Fibroblast of peridontal ligament (primary cell): ENCODE measurements around the gene DUSP6.

Experiments
- DNase-seq: peaks from one replicate; pipeline ENCODE4 v3.0.0-alpha.2; 2010; ENCODE audit errors: extremely low read depth

DUSP6 gene

DNA sequence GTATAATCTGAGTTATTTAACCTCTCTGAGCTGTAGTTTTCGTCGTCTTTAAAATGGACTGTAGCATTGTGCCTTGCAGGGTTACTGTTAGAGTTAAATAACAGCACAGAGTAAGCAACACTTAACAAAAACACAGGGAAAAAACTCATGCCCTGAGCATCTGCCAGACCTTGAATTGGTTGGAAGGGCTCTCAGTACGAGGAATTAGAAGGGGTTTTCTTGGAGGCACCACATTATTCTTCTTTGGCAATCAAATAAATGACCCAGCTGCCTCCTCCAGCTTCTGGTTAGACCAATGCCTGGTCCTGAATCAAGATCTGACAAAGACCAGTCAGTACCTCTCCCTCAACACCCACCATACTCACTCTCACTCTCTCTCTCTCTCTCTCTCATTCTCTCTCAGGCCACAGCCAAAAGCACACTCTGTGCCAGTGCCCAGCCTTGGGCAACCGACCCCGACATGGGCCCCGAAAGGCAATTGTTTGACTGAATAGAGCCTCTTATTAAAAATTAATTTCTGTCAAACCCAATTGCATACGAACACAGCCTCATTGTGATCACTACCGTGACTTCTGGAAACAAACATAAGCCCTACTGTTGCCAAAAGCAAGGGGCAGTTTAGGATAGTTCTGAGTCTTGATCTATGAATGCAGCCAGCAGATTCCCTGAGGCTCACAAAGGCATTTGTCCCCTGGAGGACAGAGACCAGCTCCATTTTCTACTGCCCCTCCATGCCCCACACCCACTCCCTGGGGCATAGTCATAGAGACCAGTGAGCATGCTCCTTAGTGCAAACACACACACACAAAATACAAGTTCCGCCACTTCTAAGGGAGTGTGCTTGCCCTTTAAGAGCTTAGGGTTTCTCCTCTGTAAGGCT is 23.9 kb downstream of the DUSP6 start:
- DNase-seq: no peak

DNA sequence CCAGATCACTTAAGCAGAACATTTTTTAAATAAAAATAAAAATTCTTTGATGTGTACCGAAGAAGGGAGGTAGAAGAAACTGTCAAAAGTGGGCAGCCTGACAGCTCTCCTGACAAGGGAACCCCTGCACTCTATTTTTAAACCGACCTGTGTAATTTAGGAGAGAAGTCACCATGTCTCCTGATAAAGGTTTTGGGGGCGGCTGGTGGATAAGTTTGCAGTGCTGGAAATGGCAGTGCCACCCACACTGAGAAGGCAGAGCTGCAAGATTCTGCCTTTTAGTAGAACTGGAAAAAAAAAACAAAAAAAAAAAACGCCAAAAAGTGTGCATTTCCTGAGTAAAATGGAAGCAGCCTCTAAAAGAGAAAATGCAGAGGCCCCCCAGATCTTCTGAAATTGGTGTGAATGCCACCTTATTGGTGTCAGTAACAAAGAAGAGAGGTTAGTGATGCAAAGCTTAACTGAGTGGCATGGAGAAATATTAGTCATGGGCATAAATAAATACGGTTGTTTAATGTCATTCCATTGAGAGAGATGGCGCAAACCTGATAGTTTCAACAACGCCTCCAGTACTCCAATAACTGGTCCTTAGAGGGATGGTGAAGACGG is 24.7 kb downstream of the DUSP6 start:
- DNase-seq: no peak

DNA sequence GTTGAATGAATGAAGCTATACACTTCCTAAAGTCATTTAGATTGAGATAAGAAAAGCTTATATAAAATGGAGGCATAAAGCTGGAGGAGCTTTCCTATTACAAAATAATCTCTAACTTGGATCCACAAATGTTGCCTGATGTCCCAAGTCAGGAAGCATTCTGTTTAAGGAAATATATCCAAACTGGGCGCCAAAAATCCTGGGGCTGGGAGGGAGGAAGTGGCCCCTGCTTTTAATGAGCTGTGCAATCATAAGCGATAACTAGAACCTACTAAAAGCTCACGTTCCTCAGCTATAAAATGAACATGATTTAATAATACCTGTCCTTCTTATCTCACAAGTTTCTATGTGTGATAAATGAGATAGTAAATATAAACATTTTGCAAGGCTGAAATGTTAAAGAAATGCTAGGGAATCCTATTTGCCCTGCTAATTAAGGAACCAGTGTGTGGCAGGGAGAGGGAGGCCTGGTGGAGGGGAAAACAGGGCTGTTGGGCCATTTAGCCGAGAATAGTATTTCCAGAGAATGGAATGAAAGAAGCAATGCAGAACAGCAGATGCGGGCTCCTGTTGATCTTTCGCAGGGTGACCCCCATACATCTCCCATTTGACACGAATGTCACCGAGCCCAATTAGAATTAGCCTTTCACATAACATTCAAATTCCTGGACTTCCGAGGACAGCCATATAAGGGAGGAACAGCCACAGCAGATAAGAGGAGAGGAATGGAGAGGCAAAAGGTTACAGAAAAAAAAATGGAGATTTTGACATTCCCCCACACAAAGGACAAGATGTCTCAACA is 25.9 kb downstream of the DUSP6 start:
- DNase-seq: no peak

DNA sequence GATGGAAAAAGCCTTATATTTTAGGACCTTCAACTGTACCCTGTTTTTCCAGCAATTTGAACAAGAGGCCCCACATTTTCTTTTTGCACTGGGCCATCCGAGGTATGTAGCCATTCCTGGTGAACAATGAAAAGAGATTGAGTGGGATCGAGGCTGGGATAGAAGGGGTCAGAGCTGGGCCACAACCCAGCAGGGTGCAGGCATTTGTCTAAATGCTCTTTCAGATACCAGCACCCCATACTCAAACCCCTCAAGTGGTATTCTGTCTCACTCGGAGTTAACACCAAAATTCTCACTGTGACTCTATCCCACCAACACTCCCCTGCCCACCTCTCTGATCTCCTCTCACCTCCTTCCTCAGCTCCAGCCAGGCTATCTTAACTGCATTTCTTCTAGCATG is 26.8 kb downstream of the DUSP6 start:
- DNase-seq: no peak

DNA sequence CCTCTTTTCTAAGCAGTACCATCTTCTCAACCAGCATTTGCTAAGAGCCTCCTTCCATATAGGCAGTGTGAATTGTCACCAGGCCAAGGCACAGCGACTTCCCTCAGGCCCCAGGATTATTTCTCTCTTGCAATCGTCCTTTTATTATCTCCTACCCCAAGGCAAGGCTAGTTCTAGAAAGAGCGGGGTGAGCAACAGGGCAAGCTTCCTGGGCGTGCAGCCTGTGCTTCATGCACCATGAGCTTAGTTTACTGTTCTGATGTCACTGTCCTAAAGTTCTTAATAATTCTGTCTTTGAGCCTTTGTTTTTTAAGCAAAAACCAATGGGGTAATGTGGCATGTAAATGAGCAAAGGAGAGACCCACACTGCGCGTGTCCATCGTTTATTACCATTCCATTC is 27.9 kb downstream of the DUSP6 start:
- DNase-seq: no peak

GRCh38 chr12:89323568-89324218 is 28.6 kb downstream of the DUSP6 start:
- no peak for DNase-seq

GRCh38 chr12:89320735-89321134 is 31.6 kb downstream of the DUSP6 start:
- DNase-seq: no peak

DNA sequence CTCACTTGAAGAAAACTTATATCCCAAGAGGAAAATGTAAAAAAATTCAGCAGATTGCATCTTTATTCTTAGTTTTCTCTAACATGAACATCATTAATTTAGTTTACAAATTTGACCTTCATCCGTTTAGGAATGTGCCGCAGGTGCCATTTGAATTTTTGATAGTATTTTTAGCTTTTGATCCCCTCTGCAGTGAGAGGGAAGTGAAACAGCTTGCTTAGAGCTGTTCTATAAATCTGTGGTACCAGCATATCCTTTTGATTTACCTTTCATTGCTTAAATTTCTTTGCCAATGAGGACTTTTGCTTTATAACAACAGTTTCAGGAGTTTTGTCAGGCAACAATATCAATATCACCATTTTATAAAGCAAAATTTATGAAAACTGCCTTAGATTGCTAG is 32.7 kb downstream of the DUSP6 start:
- no peak for DNase-seq

GRCh38 chr12:89319122-89319521 is 33.2 kb downstream of the DUSP6 start:
- no peak for DNase-seq

GRCh38 chr12:89316705-89317139 is 35.6 kb downstream of the DUSP6 start:
- no peak for DNase-seq

GRCh38 chr12:89314060-89314761 is 38.1 kb downstream of the DUSP6 start:
- DNase-seq: no peak

DNA sequence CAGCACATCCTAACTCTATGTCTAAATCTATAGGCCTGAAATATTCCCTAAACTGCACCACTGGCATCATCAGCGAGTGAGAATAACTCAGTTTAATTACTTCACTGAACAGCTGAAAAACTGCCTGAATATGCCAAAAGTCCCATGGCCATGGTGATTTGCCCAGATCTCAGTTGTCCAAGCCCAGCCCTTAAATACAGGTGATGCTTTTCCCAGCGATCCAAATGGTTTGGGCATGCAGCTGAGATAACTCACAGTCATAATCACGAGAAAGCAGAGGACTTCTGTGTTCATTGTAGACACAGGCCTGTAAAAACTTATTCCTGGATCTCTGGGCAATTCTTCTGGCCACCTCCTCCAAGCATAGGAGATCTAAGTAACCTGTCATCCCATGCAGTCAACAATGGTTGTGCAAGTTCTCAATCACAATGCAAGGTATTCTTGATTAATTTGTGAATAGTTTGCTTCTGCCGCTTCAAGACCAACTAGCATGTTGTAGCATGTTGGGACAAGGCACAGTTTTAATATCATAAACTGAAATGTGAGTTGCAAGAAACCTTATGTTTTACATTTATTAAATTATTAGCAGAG is 40.5 kb downstream of the DUSP6 start:
- no peak for DNase-seq

DNA sequence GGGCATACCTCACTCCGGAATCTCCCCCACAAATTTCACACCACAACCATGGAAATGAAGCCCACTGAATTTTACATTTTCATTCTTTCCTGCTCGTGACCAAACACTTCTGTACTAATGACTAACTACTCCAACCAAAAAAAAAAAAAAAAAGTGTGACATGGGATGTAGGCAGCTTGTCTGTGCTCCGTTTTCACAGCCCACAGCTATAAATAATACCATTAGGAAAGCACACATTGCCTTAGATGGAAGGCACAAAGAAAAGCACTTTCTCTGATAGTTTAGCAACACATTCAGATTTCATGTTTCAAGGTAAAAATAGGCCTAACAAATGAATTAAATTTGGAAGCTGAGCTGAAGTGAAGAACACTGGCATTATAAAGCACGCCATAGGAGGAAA is 42.5 kb downstream of the DUSP6 start:
- DNase-seq: no peak

DNA sequence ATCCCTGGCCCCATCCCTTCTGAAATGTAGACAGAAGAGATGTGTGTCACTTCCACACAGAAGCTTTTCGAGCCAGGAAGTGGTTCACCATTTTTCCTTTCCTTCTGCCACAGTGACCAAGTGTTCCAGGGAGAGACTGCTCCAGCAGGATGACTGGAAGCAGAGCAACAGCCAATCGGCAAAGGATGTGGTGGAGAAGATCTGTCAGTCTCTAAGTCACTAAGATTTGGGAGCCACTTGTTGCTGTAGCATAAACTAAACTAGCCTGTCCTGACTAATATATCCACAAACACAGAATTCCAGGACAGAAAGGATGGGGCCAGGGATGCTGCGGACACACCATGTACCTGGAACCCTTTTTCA is 42.9 kb downstream of the DUSP6 start:
- DNase-seq: no peak

- no peak for DNase-seq
These were observed 44.6 kb downstream of the DUSP6 start for GRCh38 chr12:89307474-89308253.

DNA sequence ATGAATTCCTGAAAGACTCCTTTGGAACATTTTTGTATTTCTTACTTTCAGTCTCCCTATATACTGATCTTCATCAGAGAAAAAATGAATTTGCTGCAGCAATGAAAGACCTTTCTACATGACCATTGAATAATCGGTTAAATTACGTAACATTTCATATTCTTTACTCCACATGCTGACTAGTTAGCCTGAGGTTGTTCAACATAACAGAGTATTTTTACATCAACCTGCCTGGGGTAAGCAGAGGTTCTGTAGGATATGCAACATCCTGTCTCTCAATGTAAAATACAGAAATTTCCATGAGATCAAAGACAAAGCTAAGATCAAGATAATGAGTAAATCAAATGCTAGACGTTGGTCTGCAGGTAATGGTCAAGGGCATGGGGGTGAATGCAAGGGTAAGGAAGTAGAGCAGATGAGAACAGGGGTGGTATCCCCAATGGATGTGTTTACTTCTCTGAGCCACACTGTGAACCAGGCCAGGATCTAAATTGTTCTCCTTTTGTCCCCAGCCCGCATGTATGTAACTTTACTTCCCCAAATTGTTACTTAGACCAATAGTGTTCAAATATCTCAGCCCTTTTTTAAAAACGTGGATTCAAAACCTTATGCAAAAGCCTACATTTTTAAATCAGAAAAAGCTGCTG is 45.4 kb downstream of the DUSP6 start:
- DNase-seq: no peak

- DNase-seq: no peak
These were observed 46.9 kb downstream of the DUSP6 start for GRCh38 chr12:89305373-89305772.

DNA sequence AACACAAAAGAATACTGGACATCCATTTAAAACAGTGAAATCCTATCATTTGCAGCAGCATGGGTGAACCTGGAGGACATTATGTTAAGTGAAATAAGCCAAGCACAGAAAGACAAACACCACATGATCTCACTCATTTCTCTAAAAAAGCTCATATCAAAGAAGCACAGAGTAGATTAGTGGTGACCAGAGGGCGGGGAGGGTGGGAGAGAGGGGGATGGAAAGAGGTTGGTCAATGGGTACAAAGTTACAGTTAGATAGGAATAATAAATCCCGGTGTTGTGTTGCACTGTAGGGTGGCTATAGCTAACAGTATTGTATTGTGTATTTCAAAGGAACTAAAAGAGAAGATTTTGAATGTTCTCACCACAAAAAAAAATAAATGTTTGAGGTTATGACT is 52.4 kb downstream of the DUSP6 start:
- no peak for DNase-seq

DNA sequence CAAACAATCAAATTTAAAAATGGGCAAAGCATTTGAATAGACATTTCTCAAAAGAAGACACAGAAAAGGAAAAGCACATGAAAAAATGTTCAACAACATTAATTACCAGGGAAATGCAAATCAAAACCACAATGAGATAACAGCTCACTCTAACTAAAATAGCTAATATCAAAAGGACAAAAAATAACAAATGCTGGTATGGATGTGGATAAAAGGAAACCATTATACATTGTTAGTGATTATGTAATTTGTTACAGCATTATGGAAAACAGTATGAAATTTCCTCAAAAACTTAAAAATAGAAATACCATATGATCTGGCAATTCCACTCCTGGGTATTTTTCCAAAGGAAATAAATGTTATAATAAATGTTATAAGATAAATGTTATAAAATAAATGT is 52.9 kb downstream of the DUSP6 start:
- DNase-seq: no peak
